VCaP (cell line): Measurements from ENCODE around the gene CAMTA1.

Experiments
- H3K27ac ChIP-seq: fragments of 450-650 bp; 2 replicates; pipeline ENCODE4 v1.5.1; 2017
- CTCF ChIP-seq: fragments of 450-650 bp; conservative IDR thresholded peaks from 2 replicates; pipeline ENCODE4 v1.5.1; 2017; ENCODE audit warnings: mild to moderate bottlenecking, moderate library complexity

The CAMTA1 gene

GRCh38 chr1:7019510-7019909 is 234.3 kb downstream of the CAMTA1 start:
- no peak for TF ChIP-seq CTCF
- H3K27ac ChIP-seq: no peak overlapping the region

GRCh38 chr1:7022058-7022457 is 236.8 kb downstream of the CAMTA1 start:
- H3K27ac ChIP-seq: no peak overlapping the region
- no peak for TF ChIP-seq CTCF

GRCh38 chr1:7025013-7025412 is 239.8 kb downstream of the CAMTA1 start:
- TF ChIP-seq CTCF: no peak
- no peak overlapping the region for H3K27ac ChIP-seq

- no peak overlapping the region for H3K27ac ChIP-seq
- TF ChIP-seq CTCF: no peak
Observed at GRCh38 chr1:7026169-7026568, 240.9 kb downstream of the CAMTA1 start.

GRCh38 chr1:7032992-7033391 is 247.7 kb downstream of the CAMTA1 start:
- H3K27ac ChIP-seq: no peak overlapping the region
- TF ChIP-seq CTCF: no peak

- no peak for TF ChIP-seq CTCF
- H3K27ac ChIP-seq: no peak overlapping the region
Observed at GRCh38 chr1:7036386-7036785, 251.1 kb downstream of the CAMTA1 start.

GRCh38 chr1:7039590-7040220 is 254.5 kb downstream of the CAMTA1 start:
- TF ChIP-seq CTCF: no peak
- no peak overlapping the region for H3K27ac ChIP-seq
